K562 (cell line): ENCODE results near the gene GGCT. TPM values are rescaled to one million over a fixed set of nuclear protein-coding genes. Genes with fewer than 3 reads are reported as not detected.

ENCODE experiments used
- ATAC-seq: fragments of 200-7000 bp; cut with Tn5 transposase; 3 replicates; pipeline ENCODE4 v1.9.1; 2020; ENCODE audit warnings: moderate library complexity
- BruUV-seq: library from RNA; stranded (reverse); fragments of 400-500 nt; replicated peaks from 2 replicates; lab custom pipeline; 2021; lab: Mats Ljungman, UMichigan
- CTCF ChIA-PET: fragments of 300-600 bp; formaldehyde crosslinking; extraction: SDS; loops from one replicate; lab custom pipeline; 2021; ENCODE audit warnings: low intra/inter-chr PET ratio; lab: Yijun Ruan, JAX
- POLR2A ChIA-PET: fragments of 300-600, 350-650 bp; sonication (Branson Sonifier 250); formaldehyde crosslinking; extraction: SDS; loops from one replicate; lab custom pipeline; 2021; ENCODE audit warnings: antibody characterized with exemption, inconsistent platforms; lab: Yijun Ruan, JAX
- DNase-seq, 4 experiments: peaks; one replicate each; pipeline versions ENCODE4 v3.0.0 to v3.0.0-alpha.2; 2011 to 2018; ENCODE audit warnings: low spot score in 3 of 4, mixed read lengths in 3 of 4; ENCODE audit errors: extremely low read depth in 1 of 4
- FAIRE-seq: peaks from 2 replicates; lab custom pipeline; 2011; peaks lifted over from hg19 to GRCh38; lab: Jason Lieb, UNC
- H2AFZ ChIP-seq: 2 replicates; pipeline ENCODE4 v1.6.0; 2011; ENCODE audit warnings: low read depth, low read length, control low read depth, inconsistent platforms
- H3K27ac ChIP-seq: fragments of 200-600 bp; 3 replicates; pipeline ENCODE4 v1.8.0; 2011; ENCODE audit warnings: low read depth, mild to moderate bottlenecking, control low read depth, inconsistent platforms, low read length, moderate library complexity, mixed read lengths; ENCODE audit errors: extremely low read depth
- H3K27me3 ChIP-seq, 2 experiments: fragments of 300-600 bp in 1 of 2; 2 replicates in 1 of 2; 3 replicates in 1 of 2; pipeline versions ENCODE4 v1.6.0 to v1.8.0; 2011; ENCODE audit warnings: inconsistent platforms in 2 of 2, low read length in 2 of 2, mild to moderate bottlenecking in 1 of 2, mixed read lengths in 1 of 2, moderate library complexity in 1 of 2; ENCODE audit not compliant: control insufficient read depth in 2 of 2, insufficient read depth in 2 of 2
- H3K36me3 ChIP-seq: fragments of 300-600 bp; 3 replicates; pipeline ENCODE4 v1.8.0; 2011; ENCODE audit warnings: mild to moderate bottlenecking, low read length, inconsistent platforms; ENCODE audit not compliant: control insufficient read depth, insufficient read depth
- H3K4me1 ChIP-seq, 2 experiments: fragments of 200-600 bp in 1 of 2; replicated peaks in 1 of 2; 2 replicates in 1 of 2; 3 replicates in 1 of 2; pipeline versions ENCODE4 v1.5.1 to v1.8.0; 2011; ENCODE audit warnings: inconsistent platforms in 2 of 2, low read length in 2 of 2, mild to moderate bottlenecking in 1 of 2, mixed read lengths in 1 of 2, moderate library complexity in 1 of 2; ENCODE audit not compliant: control insufficient read depth in 2 of 2, insufficient read depth in 2 of 2
- H3K4me2 ChIP-seq: 2 replicates; pipeline ENCODE4 v1.6.1; 2011; ENCODE audit warnings: low read length, control low read depth, inconsistent platforms, mixed read lengths; ENCODE audit not compliant: insufficient read depth
- H3K4me3 ChIP-seq: fragments of 200-600 bp; sonication (generic), shearing (Covaris generic); 2 replicates; pipeline ENCODE4 v1.5.1; 2016; ENCODE audit warnings: control low read depth, inconsistent platforms
- H3K79me2 ChIP-seq: fragments of 200-600 bp; 3 replicates; pipeline ENCODE4 v1.8.0; 2011; ENCODE audit warnings: low read length, inconsistent platforms; ENCODE audit not compliant: control insufficient read depth, insufficient read depth
- H3K9ac ChIP-seq, 2 experiments: 2 replicates each; pipeline versions ENCODE4 v1.6.0 to v1.6.1; 2011; ENCODE audit warnings: low read depth in 2 of 2, low read length in 2 of 2, control low read depth in 1 of 2, inconsistent platforms in 1 of 2, mild to moderate bottlenecking in 1 of 2, mixed read lengths in 1 of 2; ENCODE audit not compliant: insufficient read depth in 1 of 2
- H3K9me1 ChIP-seq: one replicate; pipeline ENCODE4 v1.6.0; 2011; ENCODE audit warnings: inconsistent platforms, mild to moderate bottlenecking, low read length, moderate library complexity; ENCODE audit not compliant: control insufficient read depth, insufficient read depth
- H3K9me3 ChIP-seq: replicated peaks from 2 replicates; pipeline ENCODE4 v1.5.1; 2011; ENCODE audit warnings: low read depth, low read length, inconsistent platforms; ENCODE audit not compliant: control insufficient read depth, insufficient read depth
- H4K20me1 ChIP-seq: replicated peaks from 2 replicates; pipeline ENCODE4 v1.6.1; 2011; ENCODE audit warnings: low read length, inconsistent platforms, mixed read lengths; ENCODE audit not compliant: control insufficient read depth, insufficient read depth
- LARP7 ChIP-seq: fragments of 450-650 bp; IDR thresholded peaks from 2 replicates; pipeline ENCODE4 v1.6.1; 2016
- SMAD4 ChIP-seq: fragments of 250-450 bp; sonication (Bioruptor Pico); conservative IDR thresholded peaks from 2 replicates; pipeline ENCODE4 v1.8.0; 2021; ENCODE audit warnings: inconsistent platforms, mild to moderate bottlenecking, moderate library complexity
- TAF15 ChIP-seq: fragments of 200-400 bp; formaldehyde crosslinking; IDR thresholded peaks from 2 replicates; pipeline ENCODE4 v1.6.1; 2017; ENCODE audit warnings: mild to moderate bottlenecking, low read depth, low read length, moderate library complexity
- ZNF318 ChIP-seq, 2 experiments: fragments of 450-650 bp; IDR thresholded peaks; 2 replicates each; pipeline ENCODE4 v1.6.1; 2016; ENCODE audit warnings: mild to moderate bottlenecking in 2 of 2, borderline replicate concordance in 1 of 2, low read depth in 1 of 2, moderate library complexity in 1 of 2
- WGBS: fragments of 100-300 bp; shearing (Covaris generic); methylation state at CpG from one replicate; pipeline ENCODE4 v1.1.6; 2016; ENCODE audit warnings: low coverage, mixed read lengths; ENCODE audit not compliant: insufficient coverage; ENCODE audit errors: missing lambda C conversion rate; 5-methylcytosine and 5-hydroxymethylcytosine counted together
- in situ Hi-C: fragments of 300-500 bp; cut with MboI; formaldehyde crosslinking; loops from 4 replicates; pipeline ENCODE4 v1.15.0; 2018; ENCODE audit warnings: inconsistent platforms, mixed read lengths
- intact Hi-C: fragments of 100-400 bp; cut with micrococcal nuclease; formaldehyde crosslinking; loops from 2 replicates; pipeline ENCODE4 v1.14.2; 2022
- polyA plus RNA-seq, 8 experiments: library from polyadenylated mRNA; depleted of rRNA in 4 of 8; stranded (reverse) in 5 of 8; unstranded in 3 of 8; fragments of >200 nt; fragmentation: Nextera tagmentation in 2 of 8; fragmentation: Illumina TruSeq in 1 of 8; extraction: Ambion mirVana in 2 of 8; extraction: Trizol in 1 of 8; gene quantifications; 2 replicates each; pipeline versions ENCODE4 v1.2.1 to v1.2.3, GENCODE V29; 2011 to 2014; ENCODE audit warnings: inconsistent platforms in 1 of 8, missing spikeins in 1 of 8
- total RNA-seq, 7 experiments: library from RNA; depleted of rRNA in 6 of 7; stranded (reverse); fragments of >200 nt in 6 of 7; fragmentation: Illumina TruSeq in 2 of 7; extraction: Trizol in 2 of 7; gene quantifications; 2 replicates each; pipeline versions ENCODE4 v1.2.1 to v1.2.3, GENCODE V29; 2011 to 2021; ENCODE audit warnings: low replicate concordance in 1 of 7
- TF ChIP-seq, protein P1 (sequence below): sonication (generic); formaldehyde crosslinking; IDR thresholded peaks from 2 replicates; pipeline ENCODE4 v1.8.1; 2023; ENCODE audit warnings: missing genetic modification reagents, mild to moderate bottlenecking, borderline replicate concordance

Gene GGCT
- total and polyA plus RNA-seq, 9 of the 15 experiments (the other 6 are each of a cell fraction or from before 2014, with no cell fraction given) = 79.0 to 349 (median 136) TPM

GRCh38 chr7:30472784-30473775, 31.5 kb downstream of the GGCT start:
- Histone ChIP-seq H3K9me3 (no peaks in the 10 kb centered on the region), H3K9me1 (peaks cover 3% of the 10 kb centered on the region), H3K27ac (no peak overlapping the region), H3K4me1 (peaks cover 17 to 40% of the 10 kb centered on the region in 2 experiments), H2AFZ (no peak overlapping the region), H3K4me3 (no peak overlapping the region), H3K27me3 (no peaks in the 10 kb centered on the region), H3K79me2 (peaks cover 4% of the 10 kb centered on the region; the same call in 1 of the 3 replicates), H3K9ac (no peak overlapping the region), H3K36me3 (no peaks in the 10 kb centered on the region), H4K20me1 (peaks cover 4% of the 10 kb centered on the region; the same call in 1 of the 2 replicates), H3K4me2 (no peak overlapping the region; the same call in 1 of the 2 replicates)
- FAIRE-seq = no peak
- no peak for ATAC-seq
- CTCF ChIA-PET = no interaction called here
- no peak for DNase-seq
- intact Hi-C loops = no loop called here
- 63% methylated on average over 4 of the region's 4 CpGs for WGBS
- POLR2A ChIA-PET = no interaction called here
- in situ Hi-C loops = no loop called here
- BruUV-seq = no TSS peak
- no peak for TF ChIP-seq TAF15
- no peak for TF ChIP-seq ZNF318 (IDR thresholded peaks at IDR 0.05; ENCODE audit: borderline replicate concordance in 1 of 2, low read depth in 1 of 2)
- TF ChIP-seq, protein P1, sequence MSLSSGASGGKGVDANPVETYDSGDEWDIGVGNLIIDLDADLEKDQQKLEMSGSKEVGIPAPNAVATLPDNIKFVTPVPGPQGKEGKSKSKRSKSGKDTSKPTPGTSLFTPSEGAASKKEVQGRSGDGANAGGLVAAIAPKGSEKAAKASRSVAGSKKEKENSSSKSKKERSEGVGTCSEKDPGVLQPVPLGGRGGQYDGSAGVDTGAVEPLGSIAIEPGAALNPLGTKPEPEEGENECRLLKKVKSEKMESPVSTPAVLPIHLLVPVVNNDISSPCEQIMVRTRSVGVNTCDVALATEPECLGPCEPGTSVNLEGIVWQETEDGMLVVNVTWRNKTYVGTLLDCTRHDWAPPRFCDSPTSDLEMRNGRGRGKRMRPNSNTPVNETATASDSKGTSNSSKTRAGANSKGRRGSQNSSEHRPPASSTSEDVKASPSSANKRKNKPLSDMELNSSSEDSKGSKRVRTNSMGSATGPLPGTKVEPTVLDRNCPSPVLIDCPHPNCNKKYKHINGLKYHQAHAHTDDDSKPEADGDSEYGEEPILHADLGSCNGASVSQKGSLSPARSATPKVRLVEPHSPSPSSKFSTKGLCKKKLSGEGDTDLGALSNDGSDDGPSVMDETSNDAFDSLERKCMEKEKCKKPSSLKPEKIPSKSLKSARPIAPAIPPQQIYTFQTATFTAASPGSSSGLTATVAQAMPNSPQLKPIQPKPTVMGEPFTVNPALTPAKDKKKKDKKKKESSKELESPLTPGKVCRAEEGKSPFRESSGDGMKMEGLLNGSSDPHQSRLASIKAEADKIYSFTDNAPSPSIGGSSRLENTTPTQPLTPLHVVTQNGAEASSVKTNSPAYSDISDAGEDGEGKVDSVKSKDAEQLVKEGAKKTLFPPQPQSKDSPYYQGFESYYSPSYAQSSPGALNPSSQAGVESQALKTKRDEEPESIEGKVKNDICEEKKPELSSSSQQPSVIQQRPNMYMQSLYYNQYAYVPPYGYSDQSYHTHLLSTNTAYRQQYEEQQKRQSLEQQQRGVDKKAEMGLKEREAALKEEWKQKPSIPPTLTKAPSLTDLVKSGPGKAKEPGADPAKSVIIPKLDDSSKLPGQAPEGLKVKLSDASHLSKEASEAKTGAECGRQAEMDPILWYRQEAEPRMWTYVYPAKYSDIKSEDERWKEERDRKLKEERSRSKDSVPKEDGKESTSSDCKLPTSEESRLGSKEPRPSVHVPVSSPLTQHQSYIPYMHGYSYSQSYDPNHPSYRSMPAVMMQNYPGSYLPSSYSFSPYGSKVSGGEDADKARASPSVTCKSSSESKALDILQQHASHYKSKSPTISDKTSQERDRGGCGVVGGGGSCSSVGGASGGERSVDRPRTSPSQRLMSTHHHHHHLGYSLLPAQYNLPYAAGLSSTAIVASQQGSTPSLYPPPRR (CRISPR knock-in tag) = no peak
- no peak for TF ChIP-seq LARP7
- no peak for TF ChIP-seq SMAD4 (CRISPR knock-in tag)
